Karpas-422 (cell line): ENCODE data around the gene DUSP22. TPM values are rescaled to one million over a fixed set of nuclear protein-coding genes. Genes with fewer than 3 reads are reported as not detected.

Experiments used
- DNase-seq: peaks from one replicate; pipeline ENCODE4 v3.0.0-alpha.2; 2015
- H2AFZ ChIP-seq: fragments of 200-600 bp; sonication (generic); 2 replicates; pipeline ENCODE4 v1.6.1; 2014; ENCODE audit warnings: antibody characterized with exemption, low read length, mixed read lengths
- H3K27ac ChIP-seq: fragments of 200-600 bp; sonication (generic); 2 replicates; pipeline ENCODE4 v1.5.1; 2014; ENCODE audit warnings: mild to moderate bottlenecking, low read length, moderate library complexity
- H3K27me3 ChIP-seq: fragments of 200-600 bp; sonication (generic); 2 replicates; pipeline ENCODE4 v1.6.1; 2014; ENCODE audit warnings: low read length, mixed read lengths
- H3K36me3 ChIP-seq: fragments of 200-600 bp; sonication (generic); 2 replicates; pipeline ENCODE4 v1.6.1; 2014; ENCODE audit warnings: low read length, mixed read lengths; ENCODE audit not compliant: insufficient read depth
- H3K4me1 ChIP-seq: fragments of 200-600 bp; sonication (generic); 2 replicates; pipeline ENCODE4 v1.6.1; 2014; ENCODE audit warnings: mild to moderate bottlenecking, low read length, mixed read lengths
- H3K4me2 ChIP-seq: fragments of 200-600 bp; sonication (generic); 2 replicates; pipeline ENCODE4 v1.6.1; 2014; ENCODE audit warnings: low read length, low read depth, mild to moderate bottlenecking; ENCODE audit not compliant: poor library complexity, severe bottlenecking
- H3K4me3 ChIP-seq: fragments of 200-600 bp; sonication (generic); 2 replicates; pipeline ENCODE4 v1.5.1; 2014; ENCODE audit warnings: mild to moderate bottlenecking, antibody characterized with exemption, low read length, mixed read lengths
- H3K79me2 ChIP-seq: fragments of 200-600 bp; sonication (generic); 2 replicates; pipeline ENCODE4 v1.6.1; 2014; ENCODE audit warnings: mild to moderate bottlenecking, low read length, mixed read lengths
- H3K9ac ChIP-seq: fragments of 200-600 bp; sonication (generic); 2 replicates; pipeline ENCODE4 v1.6.0; 2014; ENCODE audit warnings: low read length
- H3K9me2 ChIP-seq: fragments of 200-600 bp; sonication (generic), shearing (Covaris generic); replicated peaks from 2 replicates; pipeline ENCODE4 v1.6.0; 2014; ENCODE audit warnings: mild to moderate bottlenecking, low read length, moderate library complexity; ENCODE audit not compliant: insufficient read depth
- H3K9me3 ChIP-seq: fragments of 300-700, 200-600 bp; sonication (generic); 2 replicates; pipeline ENCODE4 v1.6.1; 2014; ENCODE audit warnings: low read length, mixed read lengths
- H4K20me1 ChIP-seq: fragments of 200-600 bp; sonication (generic); 2 replicates; pipeline ENCODE4 v1.6.1; 2014; ENCODE audit warnings: mild to moderate bottlenecking, antibody characterized with exemption, low read length, low read depth; ENCODE audit not compliant: insufficient read depth
- total RNA-seq: library from RNA; depleted of rRNA; stranded (reverse); fragments of >200 nt; shearing (Covaris generic); gene quantifications from 2 replicates; pipeline ENCODE4 v1.2.3, GENCODE V29; 2014; ENCODE audit warnings: low replicate concordance

DUSP22 gene
- total RNA-seq, 1 experiment from 2014 or later, result 13.2 TPM

- Histone ChIP-seq H4K20me1 (peaks cover 9% of the 10 kb centered on the region; the same call in 1 of the 2 replicates), H3K36me3 (no peaks in the 10 kb centered on the region), H3K4me1 (peaks cover 15% of the 10 kb centered on the region), H3K27me3 (no peaks in the 10 kb centered on the region), H3K79me2 (no peaks in the 10 kb centered on the region), H3K4me3 (no peak overlapping the region), H2AFZ (no peak overlapping the region), H3K4me2 (no peak overlapping the region), H3K9me3 (no peaks in the 10 kb centered on the region), H3K9me2 (no peaks in the 10 kb centered on the region), H3K27ac (no peak overlapping the region), H3K9ac (no peak overlapping the region)
- DNase-seq, result no peak
These were observed 11.0 kb downstream of the DUSP22 start for GRCh38 chr6:303263-303662.

GRCh38 chr6:303948-304558, 11.8 kb downstream of the DUSP22 start:
- Histone ChIP-seq H3K9ac (no peak overlapping the region), H3K4me1 (peaks cover 8% of the 10 kb centered on the region), H3K9me3 (no peaks in the 10 kb centered on the region; the same call in 1 of the 2 replicates), H3K9me2 (no peaks in the 10 kb centered on the region), H3K4me2 (no peak overlapping the region), H3K79me2 (no peaks in the 10 kb centered on the region), H3K4me3 (no peak overlapping the region), H2AFZ (no peak overlapping the region), H3K27me3 (no peaks in the 10 kb centered on the region), H4K20me1 (peaks cover 9% of the 10 kb centered on the region; the same call in 1 of the 2 replicates), H3K27ac (no peak overlapping the region), H3K36me3 (no peaks in the 10 kb centered on the region)
- no peak for DNase-seq

- Histone ChIP-seq H3K27ac (no peak overlapping the region), H3K4me1 (no peaks in the 10 kb centered on the region), H3K27me3 (no peaks in the 10 kb centered on the region), H3K9me2 (no peaks in the 10 kb centered on the region), H3K36me3 (no peaks in the 10 kb centered on the region), H3K9ac (no peak overlapping the region), H3K4me2 (no peak overlapping the region), H3K4me3 (no peak overlapping the region), H2AFZ (no peak overlapping the region), H3K79me2 (no peaks in the 10 kb centered on the region), H3K9me3 (no peaks in the 10 kb centered on the region; the same call in 1 of the 2 replicates), H4K20me1 (peaks cover 6% of the 10 kb centered on the region; the same call in 1 of the 2 replicates)
- no peak for DNase-seq
These were observed 12.6 kb downstream of the DUSP22 start for GRCh38 chr6:304833-305370.

GRCh38 chr6:305371-306206, 13.3 kb downstream of the DUSP22 start:
- no peak for DNase-seq
- Histone ChIP-seq H3K9ac (no peak overlapping the region), H3K36me3 (no peaks in the 10 kb centered on the region), H4K20me1 (no peaks in the 10 kb centered on the region), H3K27ac (no peak overlapping the region), H3K4me3 (no peak overlapping the region), H3K27me3 (no peaks in the 10 kb centered on the region), H3K9me3 (no peaks in the 10 kb centered on the region; the same call in 1 of the 2 replicates), H2AFZ (no peak overlapping the region), H3K9me2 (no peaks in the 10 kb centered on the region), H3K79me2 (no peaks in the 10 kb centered on the region), H3K4me1 (no peaks in the 10 kb centered on the region), H3K4me2 (no peak overlapping the region)

- no peak for DNase-seq
- Histone ChIP-seq H4K20me1 (no peaks in the 10 kb centered on the region), H3K4me1 (no peaks in the 10 kb centered on the region), H3K36me3 (no peaks in the 10 kb centered on the region), H3K4me3 (no peak overlapping the region), H3K27ac (no peak overlapping the region), H3K4me2 (no peak overlapping the region), H3K9ac (no peak overlapping the region), H3K9me3 (no peaks in the 10 kb centered on the region; the same call in 1 of the 2 replicates), H3K79me2 (no peaks in the 10 kb centered on the region), H2AFZ (no peak overlapping the region), H3K27me3 (no peaks in the 10 kb centered on the region), H3K9me2 (no peaks in the 10 kb centered on the region)
These were observed 14.4 kb downstream of the DUSP22 start for GRCh38 chr6:306641-307061.

- no peaks in the 10 kb centered on the region for H3K79me2 ChIP-seq
- no peak overlapping the region for H3K9ac ChIP-seq
- DNase-seq, result no peak
- no peaks in the 10 kb centered on the region; the same call in 1 of the 2 replicates for H3K9me3 ChIP-seq
- H3K27ac ChIP-seq, result no peak overlapping the region
- H3K4me2 ChIP-seq, result no peak overlapping the region
- no peaks in the 10 kb centered on the region for H3K9me2 ChIP-seq
- no peaks in the 10 kb centered on the region for H3K27me3 ChIP-seq
- H3K4me1 ChIP-seq, result no peaks in the 10 kb centered on the region
- no peak overlapping the region for H3K4me3 ChIP-seq
- no peak overlapping the region for H2AFZ ChIP-seq
- no peaks in the 10 kb centered on the region for H4K20me1 ChIP-seq
- H3K36me3 ChIP-seq, result no peaks in the 10 kb centered on the region
These were observed 15.0 kb downstream of the DUSP22 start for GRCh38 chr6:307065-307814.

GRCh38 chr6:307874-308273, 15.6 kb downstream of the DUSP22 start:
- H3K36me3 ChIP-seq, result no peaks in the 10 kb centered on the region
- no peaks in the 10 kb centered on the region for H3K27me3 ChIP-seq
- H3K4me3 ChIP-seq, result no peak overlapping the region
- H3K4me1 ChIP-seq, result no peaks in the 10 kb centered on the region
- no peak overlapping the region for H3K27ac ChIP-seq
- H3K79me2 ChIP-seq, result no peaks in the 10 kb centered on the region
- H3K9ac ChIP-seq, result no peak overlapping the region
- H3K9me3 ChIP-seq, result no peaks in the 10 kb centered on the region; the same call in 1 of the 2 replicates
- no peak for DNase-seq
- H3K9me2 ChIP-seq, result no peaks in the 10 kb centered on the region
- no peaks in the 10 kb centered on the region for H4K20me1 ChIP-seq
- no peak overlapping the region for H2AFZ ChIP-seq
- no peak overlapping the region for H3K4me2 ChIP-seq

- Histone ChIP-seq H3K4me3 (no peak overlapping the region), H2AFZ (no peak overlapping the region), H3K9ac (no peak overlapping the region), H3K27ac (no peak overlapping the region), H3K9me2 (no peaks in the 10 kb centered on the region), H4K20me1 (no peaks in the 10 kb centered on the region), H3K4me2 (no peak overlapping the region), H3K27me3 (no peaks in the 10 kb centered on the region), H3K9me3 (no peaks in the 10 kb centered on the region; the same call in 1 of the 2 replicates), H3K36me3 (no peaks in the 10 kb centered on the region), H3K79me2 (no peaks in the 10 kb centered on the region), H3K4me1 (no peaks in the 10 kb centered on the region)
- no peak for DNase-seq
These were observed 16.0 kb downstream of the DUSP22 start for GRCh38 chr6:308307-308706.
